ENCODE measurements around the gene HERC4. TPM values are rescaled to one million over a fixed set of nuclear protein-coding genes. Genes with fewer than 3 reads are reported as not detected.

The HERC4 gene
- total and polyA plus RNA-seq, 9 of the 15 experiments (the other 6 are each of a cell fraction or from before 2014, with no cell fraction given), result 12.5 to 33.5 (median 22.8) TPM

DNA sequence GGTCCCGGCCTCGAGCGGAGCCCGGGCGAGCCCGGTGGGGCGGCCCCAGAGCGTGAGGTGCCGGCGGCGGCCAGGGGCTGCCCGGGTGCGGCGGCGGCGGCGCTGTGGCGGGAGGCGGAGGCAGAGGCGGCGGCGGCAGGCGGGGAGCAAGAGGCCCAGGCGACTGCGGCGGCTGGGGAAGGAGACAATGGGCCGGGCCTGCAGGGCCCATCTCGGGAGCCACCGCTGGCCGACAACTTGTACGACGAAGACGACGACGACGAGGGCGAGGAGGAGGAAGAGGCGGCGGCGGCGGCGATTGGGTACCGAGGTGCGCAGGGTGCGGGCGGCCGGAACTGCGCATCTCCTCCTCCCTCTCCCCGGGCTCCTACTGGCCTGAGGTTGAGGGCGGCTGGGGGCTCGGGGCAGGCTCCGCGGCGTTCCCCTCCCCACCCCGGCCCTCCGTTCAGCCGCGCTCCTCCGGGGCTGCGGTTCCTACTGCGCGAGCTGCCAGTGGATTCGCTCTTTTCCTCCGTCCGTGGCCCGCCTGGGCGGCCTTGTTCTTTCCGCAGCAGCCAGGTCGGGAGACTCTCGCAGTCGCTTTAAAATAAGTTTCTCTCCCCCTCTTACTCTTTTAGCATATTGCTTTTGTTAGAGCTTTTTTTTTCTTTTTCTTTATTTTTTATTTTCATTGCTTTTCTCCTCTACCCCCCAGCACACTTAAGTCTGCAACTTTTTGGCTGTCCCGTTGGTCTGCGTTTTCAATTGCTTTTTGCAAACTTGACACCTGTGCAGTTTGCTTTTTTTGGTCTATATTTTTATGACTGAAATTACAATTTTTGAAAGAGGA is 190.0 kb downstream of the HERC4 start (continued):
- TF ChIP-seq YY1 (IDR thresholded peaks at IDR 0.05; ENCODE audit: borderline replicate concordance in 1 of 3, control insufficient read depth in 1 of 3, extremely low read depth in 1 of 3, insufficient read depth in 3 of 3, insufficient read length in 1 of 3, insufficient replicate concordance in 2 of 3, low read depth in 1 of 3, low read length in 2 of 3) (peak in 1 of 3 experiments; percentile 33), BRF1 (IDR thresholded peaks at IDR 0.05; ENCODE audit: borderline replicate concordance, extremely low read depth, insufficient read length) (no peak), RBFOX2 (IDR thresholded peaks at IDR 0.05; ENCODE audit: low read depth, low read length) (peak; percentile 89), L3MBTL2 (IDR thresholded peaks at IDR 0.05) (peak; percentile 5; the same call in 1 of the 2 replicates), PHF8 (IDR thresholded peaks at IDR 0.05; ENCODE audit: borderline replicate concordance, low read length) (peak; percentile 64), EZH2 (IDR thresholded peaks at IDR 0.05; ENCODE audit: borderline replicate concordance, low read depth, low read length) (no peak), BRD9 (IDR thresholded peaks at IDR 0.05; ENCODE audit: low read depth, partially characterized antibody) (peak; percentile 36), CREM (IDR thresholded peaks at IDR 0.05; ENCODE audit: low read depth) (peak; percentile 67), HDGF (IDR thresholded peaks at IDR 0.05) (no peak), PCBP2 (IDR thresholded peaks at IDR 0.05; ENCODE audit: low read depth, low read length, poor library complexity, severe bottlenecking) (no peak), TAF9B (IDR thresholded peaks at IDR 0.05; ENCODE audit: partially characterized antibody) (no peak)
- TF ChIP-seq, protein P1, sequence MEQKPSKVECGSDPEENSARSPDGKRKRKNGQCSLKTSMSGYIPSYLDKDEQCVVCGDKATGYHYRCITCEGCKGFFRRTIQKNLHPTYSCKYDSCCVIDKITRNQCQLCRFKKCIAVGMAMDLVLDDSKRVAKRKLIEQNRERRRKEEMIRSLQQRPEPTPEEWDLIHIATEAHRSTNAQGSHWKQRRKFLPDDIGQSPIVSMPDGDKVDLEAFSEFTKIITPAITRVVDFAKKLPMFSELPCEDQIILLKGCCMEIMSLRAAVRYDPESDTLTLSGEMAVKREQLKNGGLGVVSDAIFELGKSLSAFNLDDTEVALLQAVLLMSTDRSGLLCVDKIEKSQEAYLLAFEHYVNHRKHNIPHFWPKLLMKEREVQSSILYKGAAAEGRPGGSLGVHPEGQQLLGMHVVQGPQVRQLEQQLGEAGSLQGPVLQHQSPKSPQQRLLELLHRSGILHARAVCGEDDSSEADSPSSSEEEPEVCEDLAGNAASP (IDR thresholded peaks at IDR 0.05), result no peak
- TF ChIP-seq, protein P2, sequence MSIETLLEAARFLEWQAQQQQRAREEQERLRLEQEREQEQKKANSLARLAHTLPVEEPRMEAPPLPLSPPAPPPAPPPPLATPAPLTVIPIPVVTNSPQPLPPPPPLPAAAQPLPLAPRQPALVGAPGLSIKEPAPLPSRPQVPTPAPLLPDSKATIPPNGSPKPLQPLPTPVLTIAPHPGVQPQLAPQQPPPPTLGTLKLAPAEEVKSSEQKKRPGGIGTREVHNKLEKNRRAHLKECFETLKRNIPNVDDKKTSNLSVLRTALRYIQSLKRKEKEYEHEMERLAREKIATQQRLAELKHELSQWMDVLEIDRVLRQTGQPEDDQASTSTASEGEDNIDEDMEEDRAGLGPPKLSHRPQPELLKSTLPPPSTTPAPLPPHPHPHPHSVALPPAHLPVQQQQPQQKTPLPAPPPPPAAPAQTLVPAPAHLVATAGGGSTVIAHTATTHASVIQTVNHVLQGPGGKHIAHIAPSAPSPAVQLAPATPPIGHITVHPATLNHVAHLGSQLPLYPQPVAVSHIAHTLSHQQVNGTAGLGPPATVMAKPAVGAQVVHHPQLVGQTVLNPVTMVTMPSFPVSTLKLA (conservative IDR thresholded peaks at IDR 0.05), result peak in 1 of 2 experiments; percentile 13; a peak in 1 of 4 replicates
- TF ChIP-seq, protein P3, sequence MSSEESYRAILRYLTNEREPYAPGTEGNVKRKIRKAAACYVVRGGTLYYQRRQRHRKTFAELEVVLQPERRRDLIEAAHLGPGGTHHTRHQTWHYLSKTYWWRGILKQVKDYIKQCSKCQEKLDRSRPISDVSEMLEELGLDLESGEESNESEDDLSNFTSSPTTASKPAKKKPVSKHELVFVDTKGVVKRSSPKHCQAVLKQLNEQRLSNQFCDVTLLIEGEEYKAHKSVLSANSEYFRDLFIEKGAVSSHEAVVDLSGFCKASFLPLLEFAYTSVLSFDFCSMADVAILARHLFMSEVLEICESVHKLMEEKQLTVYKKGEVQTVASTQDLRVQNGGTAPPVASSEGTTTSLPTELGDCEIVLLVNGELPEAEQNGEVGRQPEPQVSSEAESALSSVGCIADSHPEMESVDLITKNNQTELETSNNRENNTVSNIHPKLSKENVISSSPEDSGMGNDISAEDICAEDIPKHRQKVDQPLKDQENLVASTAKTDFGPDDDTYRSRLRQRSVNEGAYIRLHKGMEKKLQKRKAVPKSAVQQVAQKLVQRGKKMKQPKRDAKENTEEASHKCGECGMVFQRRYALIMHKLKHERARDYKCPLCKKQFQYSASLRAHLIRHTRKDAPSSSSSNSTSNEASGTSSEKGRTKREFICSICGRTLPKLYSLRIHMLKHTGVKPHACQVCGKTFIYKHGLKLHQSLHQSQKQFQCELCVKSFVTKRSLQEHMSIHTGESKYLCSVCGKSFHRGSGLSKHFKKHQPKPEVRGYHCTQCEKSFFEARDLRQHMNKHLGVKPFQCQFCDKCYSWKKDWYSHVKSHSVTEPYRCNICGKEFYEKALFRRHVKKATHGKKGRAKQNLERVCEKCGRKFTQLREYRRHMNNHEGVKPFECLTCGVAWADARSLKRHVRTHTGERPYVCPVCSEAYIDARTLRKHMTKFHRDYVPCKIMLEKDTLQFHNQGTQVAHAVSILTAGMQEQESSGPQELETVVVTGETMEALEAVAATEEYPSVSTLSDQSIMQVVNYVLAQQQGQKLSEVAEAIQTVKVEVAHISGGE (CRISPR knock-in tag; IDR thresholded peaks at IDR 0.05), result 0 out of 6 replicates have a peak, but pooled peaks of 1 of the 3 experiments have one; percentile 47
